ENCODE measurements around the gene MIS18A.

The MIS18A gene

GRCh38 chr21:32249511-32250280 is 29.2 kb downstream of the MIS18A start:
- DNase-seq: no peak

- DNase-seq: no peak
These were observed 30.0 kb downstream of the MIS18A start for GRCh38 chr21:32248571-32249461.

GRCh38 chr21:32246571-32247140 is 32.2 kb downstream of the MIS18A start:
- no peak for DNase-seq

GRCh38 chr21:32245971-32246370 is 32.9 kb downstream of the MIS18A start:
- no peak for DNase-seq

- DNase-seq: no peak
These were observed 37.8 kb downstream of the MIS18A start for GRCh38 chr21:32240851-32241687.

- DNase-seq: no peak
These were observed 39.3 kb downstream of the MIS18A start for GRCh38 chr21:32239551-32239950.

- no peak for DNase-seq
These were observed 40.8 kb downstream of the MIS18A start for GRCh38 chr21:32238063-32238462.

- DNase-seq: no peak
These were observed 41.8 kb downstream of the MIS18A start for GRCh38 chr21:32237021-32237420.

- DNase-seq: no peak
These were observed 45.0 kb downstream of the MIS18A start for GRCh38 chr21:32233722-32234301.

GRCh38 chr21:32233055-32233546 is 45.7 kb downstream of the MIS18A start:
- no peak for DNase-seq

GRCh38 chr21:32226444-32226843 is 52.4 kb downstream of the MIS18A start:
- no peak for DNase-seq

Measured in activated naive CD4-positive, alpha-beta T cell treated with Interleukin-2 at 50 U/mL for 16 hours (primary cell).